Neural crest cell (in vitro differentiated cells): ENCODE results near the gene TSTD2. TPM values are rescaled to one million over a fixed set of nuclear protein-coding genes. Genes with fewer than 3 reads are reported as not detected.

Source experiments
- DNase-seq: peaks from one replicate; pipeline ENCODE4 v3.0.0; 2021; ENCODE audit warnings: low read depth, mixed read lengths, low spot score
- H3K27ac Mint-ChIP-seq: one replicate; pipeline ENCODE4 v1.8.0; 2021; ENCODE audit warnings: mild to moderate bottlenecking, mixed read lengths; ENCODE audit not compliant: unreplicated experiment
- H3K27me3 Mint-ChIP-seq: 2 replicates; pipeline ENCODE4 v1.8.0; 2021; ENCODE audit warnings: low read depth, mild to moderate bottlenecking, mixed read lengths
- H3K36me3 Mint-ChIP-seq: 2 replicates; pipeline ENCODE4 v1.8.0; 2021; ENCODE audit warnings: low read depth, mild to moderate bottlenecking, mixed read lengths
- H3K4me1 Mint-ChIP-seq: 2 replicates; pipeline ENCODE4 v1.8.0; 2021; ENCODE audit warnings: mixed read lengths
- H3K4me3 Mint-ChIP-seq: one replicate; pipeline ENCODE4 v1.8.0; 2021; ENCODE audit warnings: mild to moderate bottlenecking, mixed read lengths
- H3K9me3 Mint-ChIP-seq: 2 replicates; pipeline ENCODE4 v1.8.0; 2021; ENCODE audit warnings: mixed read lengths
- total RNA-seq: library from RNA; stranded (reverse); gene quantifications from 2 replicates; pipeline ENCODE4 v1.2.1, GENCODE V29; 2021
- TF ChIP-seq, protein P1 (sequence below): fragments of 200-600 bp; sonication (generic); conservative IDR thresholded peaks from 2 replicates; pipeline ENCODE4 v1.5.0; 2021; ENCODE audit warnings: antibody characterized with exemption, mild to moderate bottlenecking

Gene TSTD2
- total RNA-seq, 1 donor from 2014 or later = 24.4 TPM

DNA sequence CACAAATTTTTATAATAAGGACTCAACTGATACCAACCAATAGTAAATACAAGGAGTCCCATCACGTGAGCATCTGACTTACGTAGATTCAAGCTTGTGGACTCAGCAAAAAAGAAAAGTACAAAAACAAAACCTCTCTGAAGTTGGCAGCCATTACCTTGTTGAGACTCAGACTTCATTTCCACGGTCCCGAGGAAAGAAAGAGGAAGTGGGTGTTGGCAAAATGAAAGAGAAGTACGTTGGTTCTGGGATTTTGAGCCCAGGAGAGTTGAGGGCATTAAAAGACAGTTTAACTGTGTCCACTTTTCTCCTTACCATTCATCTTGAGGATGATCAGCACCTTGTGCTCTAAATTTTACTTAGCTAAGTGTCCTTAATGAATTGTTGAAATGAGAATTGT is 27.2 kb upstream of the TSTD2 start:
- H3K36me3 Mint-ChIP-seq = peaks cover 29% of the 10 kb centered on the region
- H3K9me3 Mint-ChIP-seq = no peaks in the 10 kb centered on the region
- no peak for DNase-seq
- H3K27me3 Mint-ChIP-seq = no peaks in the 10 kb centered on the region
- TF ChIP-seq, protein P1, sequence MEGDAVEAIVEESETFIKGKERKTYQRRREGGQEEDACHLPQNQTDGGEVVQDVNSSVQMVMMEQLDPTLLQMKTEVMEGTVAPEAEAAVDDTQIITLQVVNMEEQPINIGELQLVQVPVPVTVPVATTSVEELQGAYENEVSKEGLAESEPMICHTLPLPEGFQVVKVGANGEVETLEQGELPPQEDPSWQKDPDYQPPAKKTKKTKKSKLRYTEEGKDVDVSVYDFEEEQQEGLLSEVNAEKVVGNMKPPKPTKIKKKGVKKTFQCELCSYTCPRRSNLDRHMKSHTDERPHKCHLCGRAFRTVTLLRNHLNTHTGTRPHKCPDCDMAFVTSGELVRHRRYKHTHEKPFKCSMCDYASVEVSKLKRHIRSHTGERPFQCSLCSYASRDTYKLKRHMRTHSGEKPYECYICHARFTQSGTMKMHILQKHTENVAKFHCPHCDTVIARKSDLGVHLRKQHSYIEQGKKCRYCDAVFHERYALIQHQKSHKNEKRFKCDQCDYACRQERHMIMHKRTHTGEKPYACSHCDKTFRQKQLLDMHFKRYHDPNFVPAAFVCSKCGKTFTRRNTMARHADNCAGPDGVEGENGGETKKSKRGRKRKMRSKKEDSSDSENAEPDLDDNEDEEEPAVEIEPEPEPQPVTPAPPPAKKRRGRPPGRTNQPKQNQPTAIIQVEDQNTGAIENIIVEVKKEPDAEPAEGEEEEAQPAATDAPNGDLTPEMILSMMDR = no peak
- H3K27ac Mint-ChIP-seq = no peak overlapping the region
- no peaks in the 10 kb centered on the region for H3K4me1 Mint-ChIP-seq
- H3K4me3 Mint-ChIP-seq = no peak overlapping the region

DNA sequence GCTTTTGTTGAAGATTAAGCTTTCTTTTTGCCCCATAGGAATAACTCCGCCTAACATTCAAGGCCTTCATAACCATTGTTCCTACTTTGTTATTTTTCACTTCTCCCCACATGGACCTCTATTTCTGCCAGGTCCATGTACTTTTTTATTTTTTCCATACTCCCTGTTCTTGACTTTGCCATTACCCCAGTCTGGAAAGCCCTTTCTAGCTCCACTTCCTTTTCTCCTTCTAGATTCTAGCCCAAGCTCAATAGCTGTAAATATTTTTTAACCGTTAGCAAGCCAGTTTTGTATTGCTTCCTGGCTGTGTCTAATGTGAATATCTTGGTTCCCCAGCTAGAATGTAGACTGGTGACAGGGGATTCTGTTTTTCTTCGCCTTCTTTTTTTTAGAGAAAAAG is 26.6 kb upstream of the TSTD2 start:
- Mint-ChIP-seq H3K36me3 (peaks cover 29% of the 10 kb centered on the region), H3K27me3 (no peaks in the 10 kb centered on the region), H3K27ac (no peak overlapping the region), H3K4me3 (no peak overlapping the region), H3K4me1 (no peaks in the 10 kb centered on the region), H3K9me3 (no peaks in the 10 kb centered on the region)
- no peak for DNase-seq
- TF ChIP-seq, protein P1 = no peak

DNA sequence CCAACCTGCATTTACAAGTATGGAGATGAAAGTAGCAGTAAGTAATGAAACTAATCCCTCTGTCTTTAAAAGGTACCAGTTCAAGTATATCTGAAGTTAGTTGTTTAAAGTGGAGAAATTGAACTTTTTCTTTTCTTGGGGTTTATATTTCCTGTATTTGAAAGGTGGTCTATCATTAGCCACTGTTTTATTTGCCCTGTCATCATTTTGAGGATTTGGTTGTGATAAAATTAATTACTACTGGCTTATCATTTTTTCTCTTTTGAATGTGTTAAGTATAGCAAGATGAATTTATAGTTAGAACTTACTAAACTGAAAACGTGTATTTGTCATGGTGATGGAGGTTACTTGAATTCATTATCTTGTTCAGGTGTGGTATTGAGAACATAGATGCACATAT is 25.5 kb upstream of the TSTD2 start:
- TF ChIP-seq, protein P1 = no peak
- Mint-ChIP-seq H3K4me1 (no peaks in the 10 kb centered on the region), H3K36me3 (peaks cover 27% of the 10 kb centered on the region), H3K4me3 (no peak overlapping the region), H3K9me3 (no peaks in the 10 kb centered on the region), H3K27ac (no peak overlapping the region), H3K27me3 (no peaks in the 10 kb centered on the region)
- DNase-seq = no peak

DNA sequence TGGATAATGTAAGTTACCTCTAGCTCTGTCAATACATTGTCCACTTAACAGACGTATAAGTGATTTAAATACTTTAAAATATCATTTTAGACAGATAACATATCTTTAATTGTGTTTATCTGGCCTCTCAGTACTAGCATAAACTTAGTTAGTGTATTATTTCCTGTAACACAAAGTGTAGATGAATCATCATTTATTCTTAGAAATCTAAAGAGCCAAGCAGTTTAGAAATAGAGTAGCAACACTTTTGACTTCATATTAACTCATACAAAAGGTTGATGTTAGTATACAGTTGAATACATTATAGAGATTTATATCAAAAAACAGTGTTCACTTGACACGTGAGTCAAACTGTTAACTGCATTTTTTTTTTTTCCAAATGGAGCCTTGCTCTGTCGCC is 18.5 kb upstream of the TSTD2 start:
- no peak overlapping the region for H3K27ac Mint-ChIP-seq
- DNase-seq = no peak
- H3K36me3 Mint-ChIP-seq = peaks cover 15% of the 10 kb centered on the region
- H3K4me1 Mint-ChIP-seq = no peaks in the 10 kb centered on the region
- TF ChIP-seq, protein P1 = no peak
- no peaks in the 10 kb centered on the region for H3K27me3 Mint-ChIP-seq
- no peaks in the 10 kb centered on the region for H3K9me3 Mint-ChIP-seq
- H3K4me3 Mint-ChIP-seq = no peak overlapping the region

DNA sequence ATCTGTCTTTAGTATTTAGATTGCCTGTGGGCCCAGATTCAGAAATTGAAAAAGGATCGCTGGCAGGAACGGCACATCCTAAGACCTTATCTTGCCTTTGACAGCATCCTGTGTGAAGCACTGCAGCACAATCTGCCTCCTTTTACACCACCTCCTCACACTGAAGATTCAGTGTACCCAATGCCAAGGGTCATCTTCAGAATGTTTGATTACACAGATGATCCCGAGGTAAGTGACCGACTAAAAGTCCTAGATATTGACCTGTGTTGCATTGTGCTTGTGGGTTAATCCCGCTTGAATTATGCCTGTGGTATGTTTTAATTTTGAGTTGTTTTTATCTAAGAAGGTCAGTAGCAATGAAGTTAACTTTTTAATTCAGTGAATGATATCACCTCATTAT is 14.8 kb upstream of the TSTD2 start:
- H3K27me3 Mint-ChIP-seq = no peaks in the 10 kb centered on the region
- H3K27ac Mint-ChIP-seq = peak overlapping the region; percentile 67
- H3K9me3 Mint-ChIP-seq = no peaks in the 10 kb centered on the region

More for the DNA sequence above, 14.8 kb upstream of the TSTD2 start:
- DNase-seq = no peak
- Mint-ChIP-seq H3K36me3 (peaks cover 9% of the 10 kb centered on the region), H3K4me3 (no peak overlapping the region), H3K4me1 (no peaks in the 10 kb centered on the region)
- TF ChIP-seq, protein P1 = no peak
